ENCODE results near the gene SLC25A3. TPM values are rescaled to one million over a fixed set of nuclear protein-coding genes. Genes with fewer than 3 reads are reported as not detected.
A peak's percentile ranks its signal among the peaks of the same experiment; 100 is the strongest.

Gene SLC25A3
- total and polyA plus RNA-seq, 9 of the 15 experiments (the other 6 are each of a cell fraction or from before 2014, with no cell fraction given): 264 to 766 (median 495) TPM

- DNase-seq (ENCODE audit: extremely low read depth in 1 of 4, low spot score in 3 of 4) (no peak), ATAC-seq (no peak), FAIRE-seq (no peak)
- in situ Hi-C loops (cut with MboI): no loop called here
- Histone ChIP-seq H3K9ac (ENCODE audit: insufficient read depth in 1 of 2, low read depth in 2 of 2, low read length in 2 of 2) (no peak overlapping the region), H3K27me3 (ENCODE audit: control insufficient read depth in 2 of 2, insufficient read depth in 2 of 2, low read length in 2 of 2) (no peaks in the 10 kb centered on the region), H3K79me2 (ENCODE audit: control insufficient read depth, insufficient read depth, low read length) (peaks cover 22% of the 10 kb centered on the region), H3K36me3 (ENCODE audit: control insufficient read depth, insufficient read depth, low read length) (peaks cover 30% of the 10 kb centered on the region), H2AFZ (ENCODE audit: low read depth, low read length) (no peak overlapping the region), H3K27ac (ENCODE audit: extremely low read depth, low read depth, low read length) (no peak overlapping the region), H3K4me2 (ENCODE audit: insufficient read depth, low read length) (no peak overlapping the region), H4K20me1 (replicated peaks; ENCODE audit: control insufficient read depth, insufficient read depth, low read length) (no peaks in the 10 kb centered on the region), H3K4me3 (no peak overlapping the region), H3K4me1 (replicated peaks in 1 of 2; ENCODE audit: control insufficient read depth in 2 of 2, insufficient read depth in 2 of 2, low read length in 2 of 2) (no peaks in the 10 kb centered on the region), H3K9me1 (ENCODE audit: control insufficient read depth, insufficient read depth, low read length) (no peaks in the 10 kb centered on the region), H3K9me3 (replicated peaks; ENCODE audit: control insufficient read depth, insufficient read depth, low read depth, low read length) (no peaks in the 10 kb centered on the region)
- BruUV-seq (replicated peaks): no TSS peak
- intact Hi-C loops (cut with micrococcal nuclease): no loop called here
- TF ChIP-seq STAT6 (CRISPR knock-in tag; IDR thresholded peaks at IDR 0.05) (no peak), C11orf30 (IDR thresholded peaks at IDR 0.05; ENCODE audit: low read depth) (peak; percentile 90), ZNF316 (IDR thresholded peaks at IDR 0.05) (peak; percentile 95), ZNF134 (CRISPR knock-in tag; conservative IDR thresholded peaks at IDR 0.05) (no peak), KLF13 (tag; IDR thresholded peaks at IDR 0.05; ENCODE audit: borderline replicate concordance, low read depth) (no peak), MAFF (IDR thresholded peaks at IDR 0.05; ENCODE audit: low read length) (peak; percentile 95), SUPT5H (IDR thresholded peaks at IDR 0.05) (no peak), MAFG (tag; conservative IDR thresholded peaks at IDR 0.05) (peak; percentile 90), MAFK (IDR thresholded peaks at IDR 0.05; ENCODE audit: low read length) (peak; percentile 97), ELF2 (CRISPR knock-in tag; IDR thresholded peaks at IDR 0.05) (no peak), ESRRB (CRISPR knock-in tag; IDR thresholded peaks at IDR 0.05; ENCODE audit: borderline replicate concordance) (no peak), TAF1 (IDR thresholded peaks at IDR 0.05; ENCODE audit: control insufficient read depth, extremely low read depth, insufficient read depth, low read length, severe bottlenecking) (no peak), ZC3H4 (CRISPR knock-in tag; IDR thresholded peaks at IDR 0.05; ENCODE audit: borderline replicate concordance) (no peak)
- 65% methylated on average over 2 of the region's 2 CpGs for WGBS (ENCODE audit: insufficient coverage, low coverage, missing lambda C conversion rate)
- ChIA-PET CTCF (ENCODE audit: low intra/inter-chr PET ratio) (no interaction called here), POLR2A (interaction anchor here (0.6 to 1.4 kb wide), 4 partner anchors 12 to 42 kb away, joined by 3 read pairs; no protein-coding TSS in a partner anchor)
Measured at GRCh38 chr12:98637068-98637467, 43.6 kb downstream of the SLC25A3 start.

All from K562 (cell line).